Activated CD4-positive, alpha-beta T cell treated with anti-CD3 and anti-CD28 coated beads, Interleukin-2, Interleukin-6, amounts not matched to agents 100 ng/mL and 50 ng/mL, durations not matched to agents 16 hours and 8 hours (primary cell): Measurements from ENCODE around the gene DDX11.
"Not testable (repeated sequence)": the region's sequence is repeated elsewhere in the genome, so short reads cannot be mapped to it uniquely, and the experiment has no call there.

ENCODE experiments used
- DNase-seq: peaks from one replicate; pipeline ENCODE4 v3.0.0-alpha.2; 2020

Gene DDX11

GRCh38 chr12:31073527-31074332, at the start of gene DDX11:
Gene DDX11 (plus strand): TSS chr12:31073860. CDS start chr12:31078394, 4,534 bp downstream.
- DNase-seq = peak; percentile 95

GRCh38 chr12:31026202-31026601, 47.5 kb upstream of the DDX11 start:
- DNase-seq = no peak

GRCh38 chr12:31027006-31027405, 46.7 kb upstream of the DDX11 start:
- DNase-seq = not testable (repeated sequence)

- no peak for DNase-seq
Measured at GRCh38 chr12:31029468-31029867, 44.2 kb upstream of the DDX11 start.

GRCh38 chr12:31029916-31030562, 43.6 kb upstream of the DDX11 start:
- DNase-seq = no peak

- DNase-seq = no peak
Measured at GRCh38 chr12:31031951-31032335, 41.7 kb upstream of the DDX11 start.

GRCh38 chr12:31033146-31033545, 40.5 kb upstream of the DDX11 start:
- DNase-seq = no peak

GRCh38 chr12:31033681-31034080, 40.0 kb upstream of the DDX11 start:
- no peak for DNase-seq

- DNase-seq = no peak
Measured at GRCh38 chr12:31034372-31034771, 39.3 kb upstream of the DDX11 start.

GRCh38 chr12:31035226-31035625, 38.4 kb upstream of the DDX11 start:
- DNase-seq = no peak

- no peak for DNase-seq
Measured at GRCh38 chr12:31035967-31036665, 37.5 kb upstream of the DDX11 start.

- no peak for DNase-seq
Measured at GRCh38 chr12:31037028-31037427, 36.6 kb upstream of the DDX11 start.

- no peak for DNase-seq
Measured at GRCh38 chr12:31037931-31038330, 35.7 kb upstream of the DDX11 start.

- no peak for DNase-seq
Measured at GRCh38 chr12:31041033-31041564, 32.6 kb upstream of the DDX11 start.

GRCh38 chr12:31050143-31050542, 23.5 kb upstream of the DDX11 start:
- DNase-seq = not testable (repeated sequence)

- not testable (repeated sequence) for DNase-seq
Measured at GRCh38 chr12:31050548-31050947, 23.1 kb upstream of the DDX11 start.

GRCh38 chr12:31051692-31052091, 22.0 kb upstream of the DDX11 start:
- DNase-seq = peak; percentile 35

GRCh38 chr12:31052121-31052520, 21.5 kb upstream of the DDX11 start:
- DNase-seq = not testable (repeated sequence)

- DNase-seq = not testable (repeated sequence)
Measured at GRCh38 chr12:31052666-31053439, 20.8 kb upstream of the DDX11 start.

- not testable (repeated sequence) for DNase-seq
Measured at GRCh38 chr12:31053944-31054343, 19.7 kb upstream of the DDX11 start.

- DNase-seq = no peak
Measured at GRCh38 chr12:31057671-31058070, 16.0 kb upstream of the DDX11 start.

- DNase-seq = not testable (repeated sequence)
Measured at GRCh38 chr12:31066196-31066595, 7.5 kb upstream of the DDX11 start.

GRCh38 chr12:31067656-31068055, 6.0 kb upstream of the DDX11 start:
- DNase-seq = not testable (repeated sequence)
